HepG2 (cell line): ENCODE results near the gene C14orf132. TPM values are rescaled to one million over a fixed set of nuclear protein-coding genes. Genes with fewer than 3 reads are reported as not detected.

ENCODE experiments used
- ARHGAP35 ChIP-seq: sonication (generic); formaldehyde crosslinking; IDR thresholded peaks from 2 replicates; pipeline ENCODE4 v1.9.0; 2022; ENCODE audit warnings: mild to moderate bottlenecking, inconsistent platforms, moderate library complexity, missing genetic modification reagents, borderline replicate concordance
- DZIP1 ChIP-seq: sonication (generic); formaldehyde crosslinking; IDR thresholded peaks from 2 replicates; pipeline ENCODE4 v1.5.0; 2020; ENCODE audit warnings: mild to moderate bottlenecking, missing genetic modification reagents
- ESRRA ChIP-seq: sonication (generic); formaldehyde crosslinking; IDR thresholded peaks from 2 replicates; pipeline ENCODE4 v1.5.1; 2020; ENCODE audit warnings: mild to moderate bottlenecking, low read depth, missing genetic modification reagents
- GATAD2A ChIP-seq: IDR thresholded peaks from 2 replicates; pipeline ENCODE4 v1.6.1; 2016
- KLF15 ChIP-seq: sonication (generic); formaldehyde crosslinking; IDR thresholded peaks from 2 replicates; pipeline ENCODE4 v1.8.1; 2023; ENCODE audit warnings: borderline replicate concordance, mild to moderate bottlenecking, inconsistent platforms, missing genetic modification reagents, mixed read lengths
- MAF1 ChIP-seq: sonication (generic); formaldehyde crosslinking; IDR thresholded peaks from 2 replicates; pipeline ENCODE4 v1.5.0; 2020; ENCODE audit warnings: missing genetic modification reagents, borderline replicate concordance
- MTA3 ChIP-seq: sonication (generic); formaldehyde crosslinking; IDR thresholded peaks from 2 replicates; pipeline ENCODE4 v1.4.0; 2020; ENCODE audit warnings: missing genetic modification reagents
- PHF5A ChIP-seq: IDR thresholded peaks from one replicate; pipeline ENCODE4 v1.6.1; 2018; ENCODE audit warnings: low read depth, missing genetic modification reagents; ENCODE audit not compliant: unreplicated experiment
- SIN3A ChIP-seq: IDR thresholded peaks from 2 replicates; pipeline ENCODE4 v1.6.1; 2011; ENCODE audit warnings: low read depth, mild to moderate bottlenecking, control low read depth, low read length, borderline replicate concordance
- SMAD3 ChIP-seq: sonication (generic); formaldehyde crosslinking; IDR thresholded peaks from 2 replicates; pipeline ENCODE4 v1.4.0; 2020; ENCODE audit warnings: missing genetic modification reagents
- SP4 ChIP-seq: sonication (generic); formaldehyde crosslinking; IDR thresholded peaks from 2 replicates; pipeline ENCODE4 v1.8.1; 2023; ENCODE audit warnings: mild to moderate bottlenecking, missing genetic modification reagents
- TP53 ChIP-seq: sonication (generic); formaldehyde crosslinking; conservative IDR thresholded peaks from 2 replicates; pipeline ENCODE4 v1.4.0; 2020; ENCODE audit warnings: missing genetic modification reagents
- ZNF143 ChIP-seq: sonication (generic); formaldehyde crosslinking; IDR thresholded peaks from 2 replicates; pipeline ENCODE4 v1.4.0; 2020; ENCODE audit warnings: missing genetic modification reagents
- ZNF232 ChIP-seq: sonication (generic); formaldehyde crosslinking; IDR thresholded peaks from 2 replicates; pipeline ENCODE4 v1.4.0; 2020; ENCODE audit warnings: missing genetic modification reagents, borderline replicate concordance
- ZNF317 ChIP-seq: sonication (generic); formaldehyde crosslinking; IDR thresholded peaks from 2 replicates; pipeline ENCODE4 v1.5.0; 2020; ENCODE audit warnings: mild to moderate bottlenecking, missing genetic modification reagents
- ZNF33B ChIP-seq: sonication (generic); formaldehyde crosslinking; IDR thresholded peaks from 2 replicates; pipeline ENCODE4 v1.5.1; 2020; ENCODE audit warnings: mild to moderate bottlenecking, missing genetic modification reagents
- ZNF350 ChIP-seq: sonication (generic); formaldehyde crosslinking; IDR thresholded peaks from 2 replicates; pipeline ENCODE4 v1.4.0; 2020; ENCODE audit warnings: mild to moderate bottlenecking, low read depth, missing genetic modification reagents, borderline replicate concordance
- ZNF772 ChIP-seq: sonication (generic); formaldehyde crosslinking; IDR thresholded peaks from 2 replicates; pipeline ENCODE4 v1.5.0; 2020; ENCODE audit warnings: mild to moderate bottlenecking, missing genetic modification reagents
- ZNF777 ChIP-seq: sonication (generic); formaldehyde crosslinking; IDR thresholded peaks from 2 replicates; pipeline ENCODE4 v1.4.0; 2020; ENCODE audit warnings: missing genetic modification reagents
- ZNF883 ChIP-seq: sonication (generic); formaldehyde crosslinking; IDR thresholded peaks from 2 replicates; pipeline ENCODE4 v1.5.1; 2020; ENCODE audit warnings: mild to moderate bottlenecking, missing genetic modification reagents; ENCODE audit errors: not compliant biosample characterization
- polyA plus RNA-seq, 8 experiments: library from polyadenylated mRNA; depleted of rRNA in 3 of 8; stranded (reverse) in 7 of 8; unstranded in 1 of 8; fragments of >200 nt; fragmentation: Illumina TruSeq in 4 of 8; extraction: Trizol in 4 of 8; gene quantifications; 2 replicates each; pipeline versions ENCODE4 v1.2.1 to v1.2.3, GENCODE V29; 2011 to 2016; ENCODE audit warnings: low read depth in 4 of 8, missing spikeins in 1 of 8, mixed read lengths in 1 of 8; ENCODE audit not compliant: insufficient read depth in 1 of 8
- total RNA-seq, 5 experiments: library from RNA; depleted of rRNA; stranded (reverse); fragments of >200 nt; fragmentation: Illumina TruSeq; extraction: Trizol; gene quantifications; 2 replicates each; pipeline ENCODE4 v1.2.3, GENCODE V29; 2016; ENCODE audit warnings: low read depth in 1 of 5
- TF ChIP-seq, protein P1 (sequence below), 2 experiments: sonication (generic) in 1 of 2; formaldehyde crosslinking in 1 of 2; IDR thresholded peaks; 2 replicates each; pipeline versions ENCODE4 v1.4.0 to v1.6.1; 2018 to 2020; ENCODE audit warnings: missing genetic modification reagents in 2 of 2, borderline replicate concordance in 1 of 2, low read depth in 1 of 2, mild to moderate bottlenecking in 1 of 2, missing biosample characterization in 1 of 2
- TF ChIP-seq, protein P2 (sequence below): sonication (generic); formaldehyde crosslinking; IDR thresholded peaks from 2 replicates; pipeline ENCODE4 v1.4.0; 2020; ENCODE audit warnings: mild to moderate bottlenecking, missing genetic modification reagents
- TF ChIP-seq, protein P3 (sequence below): sonication (generic); formaldehyde crosslinking; IDR thresholded peaks from 2 replicates; pipeline ENCODE4 v1.4.0; 2020; ENCODE audit warnings: missing genetic modification reagents

The C14orf132 gene
- total and polyA plus RNA-seq, 2 of the 13 experiments (the other 11 are each of a cell fraction or from before 2014, with no cell fraction given): 0.13 to 0.15 TPM

DNA sequence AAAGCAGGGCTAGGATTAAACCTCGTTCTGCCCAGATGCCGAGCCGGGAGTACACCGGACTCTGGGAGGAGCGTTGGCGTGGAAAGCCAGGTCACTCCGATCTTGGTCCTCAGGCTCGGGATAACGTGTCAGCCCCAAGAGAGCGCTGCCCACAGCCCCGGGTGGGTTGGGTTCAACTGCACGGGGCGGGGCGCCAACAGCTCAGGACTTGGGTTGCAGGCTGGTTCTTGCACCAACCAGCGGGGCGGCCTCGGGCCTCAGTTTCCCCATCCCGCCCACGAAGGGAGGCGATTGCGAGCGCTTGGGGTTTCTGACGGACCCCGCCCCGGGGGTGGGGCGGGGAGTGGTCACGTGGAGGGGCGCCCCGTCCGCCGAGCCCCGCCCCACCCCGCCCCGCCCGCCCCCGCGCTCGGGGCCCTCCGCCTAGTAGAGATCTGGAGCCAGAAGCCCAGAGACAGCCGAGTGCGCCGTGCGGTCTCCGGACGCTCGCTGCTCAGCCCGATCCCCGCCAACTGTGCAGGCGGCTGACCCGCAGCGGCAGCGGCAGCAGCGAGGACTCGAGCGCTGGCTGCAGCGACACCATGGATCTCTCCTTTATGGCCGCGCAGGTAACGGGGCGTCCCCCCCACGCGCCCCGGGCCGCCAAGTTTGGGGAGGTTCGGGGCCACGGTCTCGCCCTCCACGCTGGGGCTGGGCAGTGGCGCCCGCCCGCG lies at the start of gene C14orf132 (continued):
- TF ChIP-seq ZNF772 (CRISPR knock-in tag): no peak
- no peak for TF ChIP-seq MAF1
- TF ChIP-seq MTA3 (CRISPR knock-in tag): no peak
- TF ChIP-seq ZNF33B (CRISPR knock-in tag): no peak
- no peak for TF ChIP-seq ZNF317 (CRISPR knock-in tag)
- no peak for TF ChIP-seq ZNF232 (CRISPR knock-in tag)
- no peak for TF ChIP-seq ZNF143
- TF ChIP-seq KLF15 (CRISPR knock-in tag): no peak
- TF ChIP-seq DZIP1: no peak
- TF ChIP-seq SP4 (CRISPR knock-in tag): 0 out of 2 replicates have a peak, but pooled peaks have one; percentile 36
- no peak for TF ChIP-seq ARHGAP35 (CRISPR knock-in tag)
- no peak for TF ChIP-seq SIN3A
- TF ChIP-seq ESRRA (CRISPR knock-in tag): no peak
- TF ChIP-seq SMAD3 (CRISPR knock-in tag): no peak
- no peak for TF ChIP-seq ZNF883 (CRISPR knock-in tag)
- TF ChIP-seq, protein P1, sequence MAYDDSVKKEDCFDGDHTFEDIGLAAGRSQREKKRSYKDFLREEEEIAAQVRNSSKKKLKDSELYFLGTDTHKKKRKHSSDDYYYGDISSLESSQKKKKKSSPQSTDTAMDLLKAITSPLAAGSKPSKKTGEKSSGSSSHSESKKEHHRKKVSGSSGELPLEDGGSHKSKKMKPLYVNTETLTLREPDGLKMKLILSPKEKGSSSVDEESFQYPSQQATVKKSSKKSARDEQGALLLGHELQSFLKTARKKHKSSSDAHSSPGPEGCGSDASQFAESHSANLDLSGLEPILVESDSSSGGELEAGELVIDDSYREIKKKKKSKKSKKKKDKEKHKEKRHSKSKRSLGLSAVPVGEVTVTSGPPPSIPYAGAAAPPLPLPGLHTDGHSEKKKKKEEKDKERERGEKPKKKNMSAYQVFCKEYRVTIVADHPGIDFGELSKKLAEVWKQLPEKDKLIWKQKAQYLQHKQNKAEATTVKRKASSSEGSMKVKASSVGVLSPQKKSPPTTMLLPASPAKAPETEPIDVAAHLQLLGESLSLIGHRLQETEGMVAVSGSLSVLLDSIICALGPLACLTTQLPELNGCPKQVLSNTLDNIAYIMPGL (CRISPR knock-in tag; IDR thresholded peaks at IDR 0.05; ENCODE audit: borderline replicate concordance in 1 of 2, low read depth in 1 of 2): peak in 1 of 2 experiments; percentile 15; a peak in 1 of 4 replicates
- TF ChIP-seq, protein P2, sequence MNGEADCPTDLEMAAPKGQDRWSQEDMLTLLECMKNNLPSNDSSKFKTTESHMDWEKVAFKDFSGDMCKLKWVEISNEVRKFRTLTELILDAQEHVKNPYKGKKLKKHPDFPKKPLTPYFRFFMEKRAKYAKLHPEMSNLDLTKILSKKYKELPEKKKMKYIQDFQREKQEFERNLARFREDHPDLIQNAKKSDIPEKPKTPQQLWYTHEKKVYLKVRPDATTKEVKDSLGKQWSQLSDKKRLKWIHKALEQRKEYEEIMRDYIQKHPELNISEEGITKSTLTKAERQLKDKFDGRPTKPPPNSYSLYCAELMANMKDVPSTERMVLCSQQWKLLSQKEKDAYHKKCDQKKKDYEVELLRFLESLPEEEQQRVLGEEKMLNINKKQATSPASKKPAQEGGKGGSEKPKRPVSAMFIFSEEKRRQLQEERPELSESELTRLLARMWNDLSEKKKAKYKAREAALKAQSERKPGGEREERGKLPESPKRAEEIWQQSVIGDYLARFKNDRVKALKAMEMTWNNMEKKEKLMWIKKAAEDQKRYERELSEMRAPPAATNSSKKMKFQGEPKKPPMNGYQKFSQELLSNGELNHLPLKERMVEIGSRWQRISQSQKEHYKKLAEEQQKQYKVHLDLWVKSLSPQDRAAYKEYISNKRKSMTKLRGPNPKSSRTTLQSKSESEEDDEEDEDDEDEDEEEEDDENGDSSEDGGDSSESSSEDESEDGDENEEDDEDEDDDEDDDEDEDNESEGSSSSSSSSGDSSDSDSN (CRISPR knock-in tag): 0 out of 2 replicates have a peak, but pooled peaks have one; percentile 23
- no peak for TF ChIP-seq ZNF350 (CRISPR knock-in tag)
- no peak for TF ChIP-seq PHF5A
- TF ChIP-seq, protein P3, sequence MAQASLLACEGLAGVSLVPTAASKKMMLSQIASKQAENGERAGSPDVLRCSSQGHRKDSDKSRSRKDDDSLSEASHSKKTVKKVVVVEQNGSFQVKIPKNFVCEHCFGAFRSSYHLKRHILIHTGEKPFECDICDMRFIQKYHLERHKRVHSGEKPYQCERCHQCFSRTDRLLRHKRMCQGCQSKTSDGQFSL (CRISPR knock-in tag): 0 out of 2 replicates have a peak, but pooled peaks have one; percentile 17
- TF ChIP-seq TP53 (CRISPR knock-in tag): no peak
- TF ChIP-seq GATAD2A (CRISPR knock-in tag): no peak
- peak; percentile 27; the same call in 1 of the 2 replicates for TF ChIP-seq ZNF777 (CRISPR knock-in tag)
